GM12878 (cell line): Measurements from ENCODE around the gene TRIM8. TPM values are rescaled to one million over a fixed set of nuclear protein-coding genes. Genes with fewer than 3 reads are reported as not detected.
A peak's percentile ranks its signal among the peaks of the same experiment; 100 is the strongest.

ENCODE experiments used
- FOXK2 ChIP-seq: fragments of 450-650 bp; IDR thresholded peaks from 2 replicates; pipeline ENCODE4 v1.6.1; 2017; ENCODE audit warnings: mild to moderate bottlenecking, moderate library complexity
- HDGF ChIP-seq: fragments of 450-650 bp; IDR thresholded peaks from 2 replicates; pipeline ENCODE4 v1.6.1; 2016; ENCODE audit warnings: antibody characterized with exemption
- JUNB ChIP-seq: IDR thresholded peaks from 2 replicates; pipeline ENCODE4 v1.6.1; 2016; ENCODE audit warnings: antibody characterized with exemption, mild to moderate bottlenecking
- MXI1 ChIP-seq: fragments of 150-350 bp; IDR thresholded peaks from 2 replicates; pipeline ENCODE4 v1.6.1; 2011; ENCODE audit warnings: low read depth, mild to moderate bottlenecking, inconsistent platforms, low read length, improper control_type of control experiment
- NFIC ChIP-seq: IDR thresholded peaks from 2 replicates; pipeline ENCODE4 v1.6.1; 2012; ENCODE audit warnings: low read depth, mild to moderate bottlenecking, inconsistent platforms, low read length, moderate library complexity
- POLR2AphosphoS2 ChIP-seq: IDR thresholded peaks from 2 replicates; pipeline ENCODE4 v1.6.1; 2011; ENCODE audit warnings: low read depth, mild to moderate bottlenecking, low read length, improper control_type of control experiment, moderate library complexity
- REST ChIP-seq: IDR thresholded peaks from 2 replicates; pipeline ENCODE4 v1.6.1; 2012; ENCODE audit warnings: mild to moderate bottlenecking, low read depth, low read length
- SIN3A ChIP-seq: IDR thresholded peaks from 2 replicates; pipeline ENCODE4 v1.6.1; 2012; ENCODE audit warnings: low read depth, low read length, improper control_type of control experiment
- SKIL ChIP-seq: fragments of 450-650 bp; IDR thresholded peaks from 2 replicates; pipeline ENCODE4 v1.6.1; 2017; ENCODE audit warnings: mild to moderate bottlenecking, low read depth, inconsistent platforms; ENCODE audit not compliant: poor library complexity, severe bottlenecking
- SMAD1 ChIP-seq: fragments of 450-650 bp; IDR thresholded peaks from 2 replicates; pipeline ENCODE4 v1.6.1; 2018; ENCODE audit warnings: mild to moderate bottlenecking, low read depth; ENCODE audit not compliant: partially characterized antibody
- SMAD5 ChIP-seq: IDR thresholded peaks from 2 replicates; pipeline ENCODE4 v1.6.1; 2016; ENCODE audit warnings: antibody characterized with exemption, low read depth
- SP1 ChIP-seq: IDR thresholded peaks from one replicate; pipeline ENCODE4 v1.6.1; 2011; ENCODE audit warnings: low read depth, low read length
- SRF ChIP-seq, 2 experiments: IDR thresholded peaks; 2 replicates each; pipeline ENCODE4 v1.6.1; 2011; ENCODE audit warnings: low read depth in 2 of 2, low read length in 2 of 2, mild to moderate bottlenecking in 1 of 2, moderate library complexity in 1 of 2
- TARDBP ChIP-seq: IDR thresholded peaks from 2 replicates; pipeline ENCODE4 v1.6.1; 2016; ENCODE audit warnings: borderline replicate concordance
- ZNF274 ChIP-seq: IDR thresholded peaks from one replicate; pipeline ENCODE4 v1.8.0; 2011; ENCODE audit not compliant: insufficient read length, insufficient read depth
- ZZZ3 ChIP-seq: IDR thresholded peaks from 2 replicates; pipeline ENCODE4 v1.6.1; 2011; ENCODE audit warnings: low read depth; ENCODE audit not compliant: control insufficient read depth, insufficient read length
- polyA plus RNA-seq, 11 experiments: library from polyadenylated mRNA; depleted of rRNA in 4 of 11; unstranded in 6 of 11; stranded (reverse) in 5 of 11; fragments of >200 nt; fragmentation: Nextera tagmentation in 4 of 11; fragmentation: Illumina TruSeq in 1 of 11; extraction: Ambion mirVana in 4 of 11; extraction: Trizol in 1 of 11; gene quantifications; 1 replicate in 1 of 11; 2 replicates in 10 of 11; pipeline versions ENCODE4 v1.2.1 to v1.2.3, GENCODE V29; 2011 to 2016; ENCODE audit warnings: inconsistent platforms in 2 of 11, missing spikeins in 2 of 11, low read depth in 1 of 11
- total RNA-seq, 4 experiments: library from RNA; depleted of rRNA in 3 of 4; stranded (reverse); fragments of >200 nt in 3 of 4; fragmentation: Illumina TruSeq in 1 of 4; extraction: Trizol in 1 of 4; gene quantifications; 2 replicates each; pipeline versions ENCODE4 v1.2.1 to v1.2.3, GENCODE V29; 2013 to 2021
- TF ChIP-seq, protein P1 (sequence below): fragments of 450-650 bp; IDR thresholded peaks from 2 replicates; pipeline ENCODE4 v1.6.1; 2018; ENCODE audit warnings: mild to moderate bottlenecking, low read depth, moderate library complexity; ENCODE audit not compliant: partially characterized antibody
- TF ChIP-seq, protein P2 (sequence below): fragments of 450-650 bp; IDR thresholded peaks from 2 replicates; pipeline ENCODE4 v1.6.1; 2017; ENCODE audit warnings: antibody characterized with exemption, mild to moderate bottlenecking, moderate library complexity

Gene TRIM8
- total and polyA plus RNA-seq, 10 of the 15 experiments (the other 5 are each of a cell fraction or from before 2014, with no cell fraction given), result 7.9 to 53.2 (median 24.6) TPM

DNA sequence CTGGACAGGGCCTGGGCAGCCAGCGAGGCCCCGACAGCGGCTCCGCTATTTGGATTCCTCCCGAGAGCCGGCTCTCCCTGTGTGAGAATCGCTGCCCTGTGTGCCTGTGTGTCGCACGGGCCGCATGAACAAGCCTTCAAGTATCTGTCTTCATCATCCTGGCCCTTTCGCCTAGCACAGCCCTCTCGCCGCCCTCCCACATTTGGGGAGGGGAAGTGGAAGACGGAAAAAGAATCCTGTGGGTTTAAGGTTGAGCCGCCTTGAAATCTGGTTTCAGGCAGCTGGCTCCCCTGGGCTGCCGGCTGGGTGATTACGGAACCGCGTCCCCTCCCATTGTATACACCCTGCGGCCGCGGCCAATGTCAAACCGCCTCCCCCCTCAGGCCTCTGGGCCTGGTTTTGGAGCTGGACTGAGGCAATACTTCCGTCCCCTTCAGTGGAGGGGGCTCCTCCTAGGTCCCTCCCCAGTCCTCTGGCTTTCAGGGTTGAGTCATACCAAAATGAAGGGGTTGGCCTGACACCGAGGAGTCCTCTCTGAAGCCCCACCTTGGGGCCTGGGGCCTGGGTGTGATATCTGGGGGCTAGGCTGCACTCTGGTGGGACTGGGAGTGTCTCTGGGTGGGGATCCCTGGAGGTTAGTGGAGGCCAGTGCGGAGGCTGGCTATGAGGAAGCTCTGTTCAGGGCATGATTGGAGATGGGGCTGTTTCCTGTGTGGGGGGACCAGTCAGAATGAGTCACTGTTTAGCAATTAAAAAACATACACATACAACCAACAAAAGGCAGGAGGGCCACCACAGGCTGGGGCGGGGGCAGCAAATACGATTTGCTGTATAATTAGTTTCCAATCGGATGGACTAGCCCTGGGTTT lies 1.7 kb downstream of the TRIM8 start (continued):
- TF ChIP-seq SKIL, result no peak
- TF ChIP-seq REST, result no peak
- TF ChIP-seq ZNF274, result no peak
- TF ChIP-seq SMAD1, result peak; percentile 35
- TF ChIP-seq SMAD5, result no peak; the same call in 1 of the 2 replicates
- TF ChIP-seq, protein P1, sequence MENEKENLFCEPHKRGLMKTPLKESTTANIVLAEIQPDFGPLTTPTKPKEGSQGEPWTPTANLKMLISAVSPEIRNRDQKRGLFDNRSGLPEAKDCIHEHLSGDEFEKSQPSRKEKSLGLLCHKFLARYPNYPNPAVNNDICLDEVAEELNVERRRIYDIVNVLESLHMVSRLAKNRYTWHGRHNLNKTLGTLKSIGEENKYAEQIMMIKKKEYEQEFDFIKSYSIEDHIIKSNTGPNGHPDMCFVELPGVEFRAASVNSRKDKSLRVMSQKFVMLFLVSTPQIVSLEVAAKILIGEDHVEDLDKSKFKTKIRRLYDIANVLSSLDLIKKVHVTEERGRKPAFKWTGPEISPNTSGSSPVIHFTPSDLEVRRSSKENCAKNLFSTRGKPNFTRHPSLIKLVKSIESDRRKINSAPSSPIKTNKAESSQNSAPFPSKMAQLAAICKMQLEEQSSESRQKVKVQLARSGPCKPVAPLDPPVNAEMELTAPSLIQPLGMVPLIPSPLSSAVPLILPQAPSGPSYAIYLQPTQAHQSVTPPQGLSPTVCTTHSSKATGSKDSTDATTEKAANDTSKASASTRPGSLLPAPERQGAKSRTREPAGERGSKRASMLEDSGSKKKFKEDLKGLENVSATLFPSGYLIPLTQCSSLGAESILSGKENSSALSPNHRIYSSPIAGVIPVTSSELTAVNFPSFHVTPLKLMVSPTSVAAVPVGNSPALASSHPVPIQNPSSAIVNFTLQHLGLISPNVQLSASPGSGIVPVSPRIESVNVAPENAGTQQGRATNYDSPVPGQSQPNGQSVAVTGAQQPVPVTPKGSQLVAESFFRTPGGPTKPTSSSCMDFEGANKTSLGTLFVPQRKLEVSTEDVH, result no peak
- peak in 1 of 2 experiments; percentile 10; a peak in 1 of 4 replicates for TF ChIP-seq SRF (IDR thresholded peaks at IDR 0.05; ENCODE audit: low read depth in 2 of 2, low read length in 2 of 2)
- peak; percentile 84; the same call in 1 of the 2 replicates for TF ChIP-seq HDGF
- TF ChIP-seq, protein P2, sequence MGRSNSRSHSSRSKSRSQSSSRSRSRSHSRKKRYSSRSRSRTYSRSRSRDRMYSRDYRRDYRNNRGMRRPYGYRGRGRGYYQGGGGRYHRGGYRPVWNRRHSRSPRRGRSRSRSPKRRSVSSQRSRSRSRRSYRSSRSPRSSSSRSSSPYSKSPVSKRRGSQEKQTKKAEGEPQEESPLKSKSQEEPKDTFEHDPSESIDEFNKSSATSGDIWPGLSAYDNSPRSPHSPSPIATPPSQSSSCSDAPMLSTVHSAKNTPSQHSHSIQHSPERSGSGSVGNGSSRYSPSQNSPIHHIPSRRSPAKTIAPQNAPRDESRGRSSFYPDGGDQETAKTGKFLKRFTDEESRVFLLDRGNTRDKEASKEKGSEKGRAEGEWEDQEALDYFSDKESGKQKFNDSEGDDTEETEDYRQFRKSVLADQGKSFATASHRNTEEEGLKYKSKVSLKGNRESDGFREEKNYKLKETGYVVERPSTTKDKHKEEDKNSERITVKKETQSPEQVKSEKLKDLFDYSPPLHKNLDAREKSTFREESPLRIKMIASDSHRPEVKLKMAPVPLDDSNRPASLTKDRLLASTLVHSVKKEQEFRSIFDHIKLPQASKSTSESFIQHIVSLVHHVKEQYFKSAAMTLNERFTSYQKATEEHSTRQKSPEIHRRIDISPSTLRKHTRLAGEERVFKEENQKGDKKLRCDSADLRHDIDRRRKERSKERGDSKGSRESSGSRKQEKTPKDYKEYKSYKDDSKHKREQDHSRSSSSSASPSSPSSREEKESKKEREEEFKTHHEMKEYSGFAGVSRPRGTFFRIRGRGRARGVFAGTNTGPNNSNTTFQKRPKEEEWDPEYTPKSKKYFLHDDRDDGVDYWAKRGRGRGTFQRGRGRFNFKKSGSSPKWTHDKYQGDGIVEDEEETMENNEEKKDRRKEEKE, result no peak
- no peak for TF ChIP-seq POLR2AphosphoS2
- peak; percentile 50; the same call in 1 of the 2 replicates for TF ChIP-seq JUNB
- TF ChIP-seq MXI1, result peak; percentile 45
- no peak for TF ChIP-seq FOXK2
- TF ChIP-seq TARDBP, result 0 out of 2 replicates have a peak, but pooled peaks have one; percentile 8
- no peak; the same call in none of the 2 replicates for TF ChIP-seq SIN3A
- no peak for TF ChIP-seq NFIC
- TF ChIP-seq ZZZ3, result no peak
- peak; percentile 63 for TF ChIP-seq SP1
